Activated CD4-positive, alpha-beta T cell treated with anti-CD3 and anti-CD28 coated beads, Interleukin-2, amount 50 U/mL, for 1 hour (primary cell): ENCODE data around the gene SLC7A14.
"Not testable (repeated sequence)": the region's sequence is repeated elsewhere in the genome, so short reads cannot be mapped to it uniquely, and the experiment has no call there.

Source experiments
- DNase-seq: peaks from one replicate; pipeline ENCODE4 v3.0.0-alpha.2; 2020

SLC7A14 gene

DNA sequence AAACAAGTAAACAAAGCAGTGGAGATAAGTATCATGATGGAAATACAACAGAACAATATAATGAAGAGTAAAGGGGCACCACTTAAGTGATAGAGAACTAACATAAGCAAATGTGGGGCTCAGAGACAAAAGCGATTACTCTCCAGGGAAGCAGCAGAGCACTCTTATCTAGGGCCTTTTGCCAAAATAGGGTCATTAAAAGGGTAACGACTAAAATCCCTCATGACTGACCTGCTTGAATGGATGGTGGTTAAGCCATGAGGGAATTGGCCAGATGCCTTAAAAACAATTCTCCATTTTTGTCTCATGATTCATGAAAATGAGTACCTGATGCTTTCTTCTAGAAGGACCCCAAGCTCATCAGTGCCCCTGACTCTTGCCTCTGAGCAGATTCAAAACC is 3.2 kb upstream of the SLC7A14 start:
- DNase-seq, result no peak

DNA sequence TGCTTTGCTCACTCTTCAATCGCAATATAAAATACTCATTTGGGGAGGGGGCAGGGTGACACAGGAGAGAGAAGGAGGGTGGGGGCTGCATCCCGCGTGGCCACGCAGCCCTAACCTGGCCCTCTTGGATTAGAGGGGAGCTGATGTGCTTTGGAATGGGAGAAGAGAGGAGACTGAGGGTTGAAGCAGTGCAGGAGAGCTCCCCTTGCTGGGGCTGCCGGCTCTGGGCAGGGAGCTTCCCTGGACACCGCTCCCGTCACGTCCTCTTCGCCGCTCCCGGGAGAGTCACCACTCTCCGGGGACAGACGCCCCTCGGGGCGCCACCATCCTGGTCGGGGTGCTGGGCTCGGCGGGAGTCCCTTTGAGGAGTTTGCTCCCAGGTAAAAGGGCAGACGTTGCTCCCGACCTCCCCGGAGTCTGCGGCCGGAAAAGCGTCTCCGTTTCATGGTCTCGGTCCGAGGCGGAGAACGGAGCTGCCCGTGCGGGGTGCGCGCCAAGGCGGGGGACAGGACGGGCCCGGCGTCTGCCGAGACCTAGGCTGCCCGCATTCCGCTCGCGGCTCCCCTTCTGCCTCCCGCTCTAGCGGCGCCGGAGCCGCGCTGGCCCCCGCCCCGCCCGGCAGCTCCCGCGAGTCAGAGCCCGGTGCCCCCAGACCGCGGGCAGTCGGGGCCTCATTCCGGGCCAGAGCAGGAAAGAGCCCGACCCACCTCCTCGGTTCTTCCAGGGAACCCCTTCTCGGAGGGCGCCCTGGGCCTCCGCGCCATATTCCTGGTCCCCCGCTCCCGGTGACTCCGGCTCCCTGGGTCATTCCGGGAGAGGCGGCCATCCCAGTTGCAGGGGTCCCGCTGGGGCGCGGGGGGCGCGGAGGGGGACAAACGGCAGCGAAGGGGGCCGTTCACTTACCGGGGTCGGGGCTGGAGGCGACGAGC is 603 bp downstream of the SLC7A14 start:
- DNase-seq, result no peak

GRCh38 chr3:170584585-170585007 is 1.3 kb downstream of the SLC7A14 start:
- peak; percentile 27 for DNase-seq

GRCh38 chr3:170579646-170580045 is 6.2 kb downstream of the SLC7A14 start:
- no peak for DNase-seq

DNA sequence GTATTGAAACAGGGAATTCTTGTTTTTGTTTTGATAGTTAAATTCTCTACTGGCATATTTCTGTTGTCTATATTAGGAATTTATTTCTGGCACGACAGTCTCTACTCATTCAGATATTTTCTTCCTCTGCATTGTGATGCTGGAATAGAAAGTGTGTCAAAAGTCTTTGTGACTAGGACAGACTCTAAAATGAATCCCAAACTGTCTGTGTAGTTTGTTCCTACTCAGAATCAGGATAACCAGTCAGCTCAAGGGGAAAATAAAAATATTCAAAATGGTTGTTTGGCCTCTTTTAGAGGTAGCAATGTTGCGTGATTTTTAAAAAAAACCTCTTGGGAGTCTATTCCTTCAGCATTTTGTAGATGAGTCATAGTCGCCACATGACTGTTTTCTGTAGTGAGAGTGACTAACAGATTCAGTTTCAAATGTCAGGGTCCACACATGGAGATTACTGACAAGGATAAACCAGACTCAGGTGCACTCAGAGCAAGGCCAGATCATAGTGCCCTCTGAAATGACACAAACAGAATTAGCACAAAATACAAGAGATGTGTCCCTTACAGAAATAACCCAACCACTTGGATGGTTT is 13.1 kb downstream of the SLC7A14 start:
- no peak for DNase-seq

DNA sequence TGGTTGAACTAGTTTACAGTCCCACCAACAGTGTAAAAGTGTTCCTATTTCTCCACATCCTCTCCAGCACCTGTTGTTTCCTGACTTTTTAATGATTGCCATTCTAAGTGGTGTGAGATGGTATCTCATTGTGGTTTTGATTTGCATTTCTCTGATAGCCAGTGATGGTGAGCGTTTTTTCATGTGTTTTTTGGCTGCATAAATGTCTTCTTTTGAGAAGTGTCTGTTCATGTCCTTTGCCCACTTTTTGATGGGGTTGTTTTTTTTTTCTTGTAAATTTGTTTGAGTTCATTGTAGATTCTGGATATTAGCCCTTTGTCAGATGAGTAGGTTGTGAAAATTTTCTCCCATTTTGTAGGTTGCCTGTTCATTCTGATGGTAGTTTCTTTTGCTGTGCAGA is 18.3 kb downstream of the SLC7A14 start:
- not testable (repeated sequence) for DNase-seq

DNA sequence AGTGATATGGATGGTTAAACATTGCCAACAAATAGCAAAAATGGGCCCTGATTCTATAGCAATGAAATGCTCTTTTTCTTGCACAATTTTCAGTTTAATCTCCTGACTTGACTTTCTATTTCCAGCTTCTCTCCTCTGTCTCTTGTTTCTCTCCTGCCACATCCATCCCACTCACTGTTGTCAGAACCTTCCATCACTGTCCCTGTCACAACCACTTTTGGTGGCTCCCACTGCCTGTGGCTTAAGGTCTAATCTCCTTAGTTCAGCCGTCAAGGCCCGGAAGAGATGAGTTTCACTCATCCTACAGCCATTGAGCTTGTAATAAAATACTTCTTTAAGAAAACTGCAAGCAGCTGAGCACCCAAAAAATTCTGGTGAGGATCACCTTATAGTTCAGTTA is 19.5 kb downstream of the SLC7A14 start:
- no peak for DNase-seq

- DNase-seq, result no peak
These were observed 20.4 kb downstream of the SLC7A14 start for GRCh38 chr3:170565495-170565894.

DNA sequence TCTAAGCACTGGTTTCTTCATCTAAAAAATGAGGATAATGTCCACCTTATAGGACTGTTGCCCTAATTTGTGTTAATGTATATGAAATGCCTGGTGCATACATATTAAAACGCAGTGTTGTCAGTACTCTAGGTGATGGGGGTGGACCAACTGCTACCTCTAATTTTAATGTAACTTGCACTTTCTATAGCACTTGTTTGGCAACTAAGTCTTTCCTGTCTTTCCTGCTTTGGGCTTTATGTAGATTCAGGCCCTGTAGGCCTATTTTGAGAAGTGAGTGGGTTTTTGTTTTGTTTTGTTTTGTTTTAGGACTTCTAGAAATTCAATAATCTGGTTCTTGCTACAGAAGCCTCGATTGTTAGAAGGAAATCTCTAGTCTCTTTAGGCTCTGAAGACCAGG is 21.2 kb downstream of the SLC7A14 start:
- DNase-seq, result no peak

DNA sequence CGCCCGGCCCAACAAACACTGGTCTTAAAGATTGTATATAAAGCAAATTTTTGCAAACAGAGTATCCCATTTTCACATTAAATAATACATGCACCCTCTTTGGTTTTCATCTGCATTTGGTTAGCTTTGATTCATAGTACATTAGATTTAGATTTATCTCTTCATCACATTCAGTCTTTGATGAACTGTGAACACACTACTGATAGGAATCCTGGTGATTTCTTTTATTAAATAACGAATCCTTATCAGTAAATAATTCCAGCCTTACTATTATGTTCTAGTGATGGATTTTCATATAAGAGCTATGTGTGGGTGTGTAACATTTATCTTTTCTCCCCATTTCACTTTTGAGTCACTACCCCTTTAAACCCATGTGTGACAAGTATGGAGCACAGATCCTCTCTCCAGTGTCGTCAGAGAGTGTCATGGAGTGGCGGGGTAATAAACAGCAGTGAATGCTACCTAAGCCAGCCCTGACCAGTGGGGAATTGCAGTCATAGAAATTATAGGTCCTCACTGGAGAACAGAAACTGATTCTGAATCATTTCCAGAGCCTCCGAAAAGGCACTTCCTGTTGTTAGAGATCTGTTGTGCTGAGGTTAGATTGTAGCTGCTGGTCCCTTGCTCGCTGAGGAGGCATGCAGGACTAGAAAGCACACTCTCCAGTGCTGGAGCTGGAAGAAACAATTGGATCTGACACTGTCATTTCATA is 22.0 kb downstream of the SLC7A14 start:
- no peak for DNase-seq

- DNase-seq, result no peak
These were observed 23.8 kb downstream of the SLC7A14 start for GRCh38 chr3:170562080-170562479.

GRCh38 chr3:170560717-170561382 is 25.0 kb downstream of the SLC7A14 start:
- DNase-seq, result no peak

DNA sequence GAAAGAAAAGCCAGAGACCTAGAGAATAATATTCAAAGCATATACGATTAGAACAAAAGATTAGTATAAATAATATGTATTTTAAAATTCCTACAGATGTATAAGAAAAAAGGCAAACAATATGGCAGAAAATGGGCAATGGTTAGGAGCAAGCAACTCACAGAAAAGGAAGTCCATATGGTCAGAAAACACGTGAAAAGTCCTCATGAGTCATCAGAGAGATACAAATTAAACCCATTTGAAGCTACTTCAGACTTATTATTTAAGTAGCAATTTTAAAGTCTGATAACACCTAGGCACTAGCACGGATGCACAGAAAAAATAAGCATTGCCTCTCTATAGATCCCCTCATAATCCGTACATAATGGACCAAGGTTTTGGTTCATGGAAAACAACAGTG is 25.6 kb downstream of the SLC7A14 start:
- no peak for DNase-seq

DNA sequence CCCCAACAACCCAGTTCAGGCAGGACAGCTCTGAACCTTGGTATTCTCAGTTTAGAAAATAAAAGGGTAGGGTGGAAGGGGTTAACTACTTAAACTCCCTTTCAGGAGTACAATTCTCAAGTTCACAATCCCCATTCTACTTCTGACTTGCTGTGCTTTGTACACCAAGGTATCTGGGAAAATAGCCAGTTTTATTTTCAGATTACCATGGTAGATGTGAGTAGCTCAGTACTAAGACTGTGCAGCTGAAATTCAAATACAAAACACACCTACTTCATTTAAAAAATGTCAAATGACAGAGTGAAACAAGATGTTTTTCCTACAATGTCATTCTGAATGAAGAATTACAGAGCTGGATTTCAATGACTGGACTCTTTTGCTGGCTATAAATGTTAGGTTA is 27.4 kb downstream of the SLC7A14 start:
- no peak for DNase-seq

GRCh38 chr3:170555329-170555728 is 30.5 kb downstream of the SLC7A14 start:
- no peak for DNase-seq

- DNase-seq, result no peak
These were observed 31.8 kb downstream of the SLC7A14 start for GRCh38 chr3:170553788-170554757.

DNA sequence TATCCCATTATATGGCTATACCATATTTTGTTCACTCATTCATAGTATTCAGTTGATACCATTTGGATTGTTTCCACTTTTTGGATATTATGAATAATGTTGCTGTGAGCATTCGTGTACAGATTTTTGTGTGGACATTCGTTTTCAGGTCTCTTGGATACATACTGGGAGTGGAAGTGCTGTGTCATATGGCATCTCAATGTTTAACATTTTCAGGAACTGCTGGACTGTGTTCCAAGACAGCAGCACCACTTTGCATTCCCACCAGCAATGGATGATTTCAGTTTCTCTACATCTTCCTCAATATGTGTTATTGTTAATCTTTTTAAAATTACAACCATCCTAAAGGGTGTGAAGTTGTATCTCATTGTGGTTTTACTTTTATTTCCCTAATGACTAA is 34.6 kb downstream of the SLC7A14 start:
- DNase-seq, result no peak

GRCh38 chr3:170542704-170543103 is 43.2 kb downstream of the SLC7A14 start:
- DNase-seq, result no peak

DNA sequence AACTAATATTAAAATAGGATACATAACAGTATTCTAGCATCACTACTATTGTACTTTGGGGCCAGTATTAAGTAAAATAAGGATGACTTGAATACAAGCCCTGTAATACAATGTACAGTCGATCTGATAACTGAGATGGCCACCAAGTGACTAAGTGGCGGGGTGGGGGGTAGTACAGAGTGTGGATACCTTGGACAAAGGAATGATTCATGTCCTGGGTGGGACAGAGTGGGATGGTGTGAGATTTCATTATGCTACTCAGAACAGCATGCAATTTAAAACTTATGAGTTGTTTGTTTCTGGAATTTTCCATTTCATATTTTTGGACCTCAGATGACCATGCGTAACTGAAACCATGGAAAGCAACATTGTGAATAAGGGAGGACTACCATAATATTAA is 46.0 kb downstream of the SLC7A14 start:
- no peak for DNase-seq

DNA sequence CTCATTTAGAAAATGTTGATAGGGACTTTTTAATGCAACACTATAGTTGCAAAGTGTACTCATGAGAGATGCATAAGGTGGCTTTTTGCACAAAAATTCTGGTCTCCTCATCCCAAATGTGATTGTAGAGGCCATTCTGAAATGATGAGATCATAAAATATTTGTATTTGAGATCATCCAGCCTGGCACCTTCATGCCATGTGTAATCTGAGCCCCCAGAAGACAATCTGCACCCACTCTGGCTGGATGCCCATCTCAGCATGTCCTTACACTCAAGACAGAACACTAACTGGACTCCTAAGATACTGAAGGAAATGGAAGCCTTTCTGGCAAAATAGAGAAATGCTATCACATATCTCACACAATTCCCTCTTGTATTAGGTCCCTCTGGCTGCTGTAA is 49.2 kb downstream of the SLC7A14 start:
- no peak for DNase-seq

GRCh38 chr3:170534227-170534626 is 51.6 kb downstream of the SLC7A14 start:
- no peak for DNase-seq

- no peak for DNase-seq
These were observed 53.3 kb downstream of the SLC7A14 start for GRCh38 chr3:170532573-170532972.
